Thoracic aorta (tissue), 2 donors: ENCODE measurements around the gene TWSG1. TPM values are rescaled to one million over a fixed set of nuclear protein-coding genes. Genes with fewer than 3 reads are reported as not detected.
A peak's percentile ranks its signal among the peaks of the same experiment; 100 is the strongest.

ENCODE experiments used
- ATAC-seq: fragments of 150-250 bp; one replicate; pipeline ENCODE4 v1.8.0; 2017; ENCODE audit warnings: low read depth; ENCODE audit not compliant: insufficient number of reproducible peaks, low FRiP score
- DNase-seq: peaks from one replicate; pipeline ENCODE4 v3.0.0-alpha.2; 2020; ENCODE audit warnings: low spot score
- H3K27ac ChIP-seq, 2 donors: fragments of 200-600 bp; sonication (generic); 1 replicate in 1 of 2; 2 replicates in 1 of 2; pipeline ENCODE4 v1.5.1; 2016; ENCODE audit warnings: mild to moderate bottlenecking in 2 of 2, moderate library complexity in 2 of 2
- H3K27me3 ChIP-seq: fragments of 200-600 bp; sonication (generic); replicated peaks from 2 replicates; pipeline ENCODE4 v1.6.0; 2016; ENCODE audit warnings: mild to moderate bottlenecking; ENCODE audit not compliant: insufficient read depth
- H3K36me3 ChIP-seq: fragments of 200-600 bp; sonication (generic); one replicate; pipeline ENCODE4 v1.5.1; 2016
- H3K4me1 ChIP-seq, 2 donors: fragments of 200-600 bp; sonication (generic); 1 replicate in 1 of 2; 2 replicates in 1 of 2; pipeline versions ENCODE4 v1.5.1 to v1.6.0; 2016; ENCODE audit warnings: low read depth in 2 of 2, mild to moderate bottlenecking in 1 of 2; ENCODE audit not compliant: control insufficient read depth in 1 of 2
- H3K4me3 ChIP-seq: fragments of 200-600 bp; sonication (generic); 2 replicates; pipeline ENCODE4 v1.5.1; 2016; ENCODE audit warnings: mild to moderate bottlenecking
- H3K9me3 ChIP-seq: fragments of 200-600 bp; sonication (generic); 2 replicates; pipeline ENCODE4 v1.5.1; 2016
- total RNA-seq, 2 donors: library from RNA; depleted of rRNA; stranded (reverse); fragments of >200 nt; gene quantifications; one replicate each; pipeline versions ENCODE4 v1.1.0 to v1.2.3, GENCODE V29; 2016
- TF ChIP-seq, protein P1 (sequence below): fragments of 200-600 bp; sonication (generic); IDR thresholded peaks from one replicate; pipeline ENCODE4 v1.5.1; 2019; ENCODE audit warnings: antibody characterized with exemption

Gene TWSG1
- total RNA-seq, 2 donors from 2014 or later: 107 to 130 TPM

DNA sequence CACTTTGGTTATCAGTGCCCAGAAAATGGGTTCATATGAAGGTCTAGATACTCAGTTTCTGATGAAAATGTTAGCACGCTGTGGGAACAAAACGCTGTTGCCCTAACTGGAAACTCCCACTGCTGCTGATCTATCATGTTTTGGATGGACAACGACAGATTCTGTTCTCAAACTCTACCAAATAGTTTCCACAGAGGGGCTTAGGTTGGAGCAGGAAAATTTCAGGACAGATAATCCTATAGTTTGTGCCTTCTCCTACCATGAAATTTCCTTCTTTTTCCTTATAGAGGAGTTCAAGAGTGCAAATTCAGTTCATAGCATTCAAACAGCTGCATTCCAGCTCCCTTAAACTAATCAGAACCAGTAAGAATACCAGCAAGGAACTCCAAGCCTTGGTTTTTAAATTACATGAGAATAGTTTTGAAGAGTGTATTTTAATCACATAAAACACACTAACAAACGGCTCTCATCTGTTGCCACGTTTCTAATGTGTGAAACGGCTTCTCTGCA, 82.0 kb downstream of the TWSG1 start:
- Histone ChIP-seq H3K4me3 (peak overlapping the region; percentile 64), H3K27ac (peak overlapping the region; percentile 47 to 56)

DNA sequence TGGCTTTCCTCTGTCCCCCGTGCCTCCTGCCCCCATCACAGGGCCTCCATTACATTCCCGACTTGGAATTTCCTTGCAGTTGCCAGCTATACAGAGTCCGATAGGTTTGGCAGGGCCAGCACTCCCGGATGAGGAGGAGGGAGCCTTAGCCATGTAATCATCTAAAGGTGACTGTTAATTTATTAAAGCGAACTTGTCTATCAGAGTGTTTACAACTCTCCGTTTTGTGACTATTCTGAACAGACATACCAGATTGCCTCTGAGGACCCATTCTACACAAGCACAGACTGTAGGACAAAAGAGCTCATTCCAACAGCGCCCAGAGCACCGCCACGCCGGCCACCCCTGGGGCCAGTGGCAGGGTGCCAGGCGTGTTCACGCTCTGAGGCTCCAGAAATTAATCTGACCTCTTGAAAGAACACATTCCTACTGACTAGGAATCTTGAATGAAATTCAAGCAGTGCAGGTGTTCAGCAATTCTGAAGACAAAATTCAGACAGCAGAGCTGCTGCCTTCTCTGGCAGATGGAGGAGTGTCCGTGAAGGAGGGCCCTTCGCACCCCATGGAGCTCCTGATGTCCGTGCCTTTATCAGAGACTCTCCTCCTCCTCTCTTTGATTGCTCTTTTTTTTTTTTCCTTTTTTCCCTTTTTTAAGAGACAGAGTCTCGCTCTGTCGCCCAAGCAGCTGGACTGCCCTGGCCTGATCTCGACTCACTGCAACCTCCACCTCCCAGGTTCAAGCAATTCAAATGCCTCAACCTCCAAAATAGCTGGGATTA, 82.7 kb downstream of the TWSG1 start:
- H3K9me3 ChIP-seq: no peaks in the 10 kb centered on the region
- peak overlapping the region; percentile 64 for H3K4me3 ChIP-seq
- DNase-seq: no peak
- no peaks in the 10 kb centered on the region for H3K36me3 ChIP-seq
- TF ChIP-seq, protein P1, sequence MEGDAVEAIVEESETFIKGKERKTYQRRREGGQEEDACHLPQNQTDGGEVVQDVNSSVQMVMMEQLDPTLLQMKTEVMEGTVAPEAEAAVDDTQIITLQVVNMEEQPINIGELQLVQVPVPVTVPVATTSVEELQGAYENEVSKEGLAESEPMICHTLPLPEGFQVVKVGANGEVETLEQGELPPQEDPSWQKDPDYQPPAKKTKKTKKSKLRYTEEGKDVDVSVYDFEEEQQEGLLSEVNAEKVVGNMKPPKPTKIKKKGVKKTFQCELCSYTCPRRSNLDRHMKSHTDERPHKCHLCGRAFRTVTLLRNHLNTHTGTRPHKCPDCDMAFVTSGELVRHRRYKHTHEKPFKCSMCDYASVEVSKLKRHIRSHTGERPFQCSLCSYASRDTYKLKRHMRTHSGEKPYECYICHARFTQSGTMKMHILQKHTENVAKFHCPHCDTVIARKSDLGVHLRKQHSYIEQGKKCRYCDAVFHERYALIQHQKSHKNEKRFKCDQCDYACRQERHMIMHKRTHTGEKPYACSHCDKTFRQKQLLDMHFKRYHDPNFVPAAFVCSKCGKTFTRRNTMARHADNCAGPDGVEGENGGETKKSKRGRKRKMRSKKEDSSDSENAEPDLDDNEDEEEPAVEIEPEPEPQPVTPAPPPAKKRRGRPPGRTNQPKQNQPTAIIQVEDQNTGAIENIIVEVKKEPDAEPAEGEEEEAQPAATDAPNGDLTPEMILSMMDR: no peak
- peaks cover 4 to 15% of the 10 kb centered on the region in 2 donors for H3K4me1 ChIP-seq
- H3K27ac ChIP-seq: peak overlapping the region; percentile 47 to 56
- ATAC-seq: peak; percentile 44
- no peaks in the 10 kb centered on the region for H3K27me3 ChIP-seq

More for the DNA sequence above, 82.0 kb downstream of the TWSG1 start:
- ATAC-seq (peak; percentile 7), DNase-seq (no peak)
- peaks cover 4 to 15% of the 10 kb centered on the region in 2 donors for H3K4me1 ChIP-seq
- H3K36me3 ChIP-seq: no peaks in the 10 kb centered on the region
- TF ChIP-seq, protein P1: no peak
- H3K27me3 ChIP-seq: no peaks in the 10 kb centered on the region
- H3K9me3 ChIP-seq: no peaks in the 10 kb centered on the region

DNA sequence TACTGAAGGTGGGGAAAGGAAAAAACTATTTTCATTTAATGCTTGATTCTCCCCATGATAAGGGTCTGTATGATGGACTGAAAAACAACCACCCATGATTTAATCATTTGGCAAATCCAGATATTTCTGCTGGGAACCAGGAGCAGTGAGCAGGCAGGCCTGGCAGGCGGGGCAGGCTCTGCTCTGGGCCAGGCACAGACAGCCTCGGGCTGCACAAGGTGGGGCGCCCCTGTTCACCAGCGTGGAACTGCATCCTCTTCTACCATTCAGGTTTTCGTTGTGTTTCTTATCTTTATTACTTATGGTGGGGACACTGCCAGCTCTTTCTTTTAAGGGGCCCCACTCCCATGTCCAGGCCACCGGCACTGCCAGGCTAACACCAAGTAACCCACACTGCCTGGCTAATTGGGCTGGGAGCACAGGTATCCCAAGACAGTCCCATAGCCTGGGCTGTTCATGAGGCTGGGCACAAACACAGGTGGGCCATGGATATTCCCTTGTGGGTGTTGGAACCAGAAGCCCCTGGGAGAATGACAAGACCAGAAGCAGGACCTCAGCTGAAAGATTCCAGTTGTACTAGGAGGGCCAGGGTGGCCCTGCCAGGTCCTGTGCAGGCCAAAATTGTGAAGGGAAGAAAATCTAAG, 83.6 kb downstream of the TWSG1 start:
- peaks cover 4 to 15% of the 10 kb centered on the region in 2 donors for H3K4me1 ChIP-seq
- DNase-seq (no peak), ATAC-seq (no peak)
- H3K36me3 ChIP-seq: no peaks in the 10 kb centered on the region
- TF ChIP-seq, protein P1: no peak
- H3K9me3 ChIP-seq: no peaks in the 10 kb centered on the region
- H3K27ac ChIP-seq: no peak overlapping the region
- no peak overlapping the region for H3K4me3 ChIP-seq
- H3K27me3 ChIP-seq: no peaks in the 10 kb centered on the region

DNA sequence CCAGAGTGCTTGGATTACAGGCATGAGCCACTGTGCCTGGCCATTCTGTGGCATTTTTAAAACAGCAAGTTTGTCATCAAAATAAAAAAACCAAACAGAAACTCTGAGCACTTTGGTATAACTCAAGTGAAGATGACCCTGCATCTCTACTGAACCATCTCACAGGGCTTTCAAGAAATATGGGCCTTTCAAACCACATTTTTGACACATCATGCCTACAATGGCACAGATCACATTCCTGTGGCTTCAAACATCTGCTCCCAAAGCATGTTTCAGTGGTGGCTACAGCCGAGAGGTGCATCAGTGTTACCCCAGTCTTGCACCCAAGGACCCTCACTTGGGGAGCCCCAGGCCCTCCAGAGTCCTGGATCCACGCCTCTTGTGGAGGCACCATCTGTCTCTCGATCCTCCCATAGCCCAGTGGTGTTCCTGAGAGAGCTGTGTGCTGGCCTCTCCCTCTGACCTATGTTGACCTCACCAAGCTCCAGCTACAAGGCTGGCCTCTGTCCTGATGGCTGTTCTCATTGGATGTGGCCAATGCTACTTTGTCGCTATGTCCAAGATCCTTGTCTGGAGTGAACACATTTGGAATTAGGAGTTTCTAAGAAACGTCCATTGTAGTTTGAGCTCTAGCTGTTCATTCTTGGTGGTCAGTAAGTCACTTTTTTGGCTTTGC, 85.5 kb downstream of the TWSG1 start:
- ATAC-seq (no peak), DNase-seq (no peak)
- Histone ChIP-seq H3K27ac (no peak overlapping the region), H3K9me3 (peaks cover 3% of the 10 kb centered on the region), H3K4me1 (peaks cover 4 to 15% of the 10 kb centered on the region in 2 donors), H3K27me3 (no peaks in the 10 kb centered on the region), H3K36me3 (no peaks in the 10 kb centered on the region), H3K4me3 (no peak overlapping the region)
- TF ChIP-seq, protein P1: no peak
